ENCODE measurements around the gene RAB3C. TPM values are rescaled to one million over a fixed set of nuclear protein-coding genes. Genes with fewer than 3 reads are reported as not detected.

Gene RAB3C
- total and polyA plus RNA-seq, 12 donors = 0.09 to 22.0 (median 6.1) TPM

- WGBS, 4 donors = 97 to 99% (median 98%) methylated on average over 3 of the region's 3 CpGs
- no peaks in the 10 kb centered on the region for H3K36me3 ChIP-seq (replicated peaks in 1 of 2)
Measured at GRCh38 chr5:58710871-58711270, 128.0 kb downstream of the RAB3C start.

GRCh38 chr5:58711965-58712364 lies 129.1 kb downstream of the RAB3C start:
- H3K36me3 ChIP-seq (replicated peaks in 1 of 2) = no peaks in the 10 kb centered on the region
- DNase-seq = no peak
- H3K27ac ChIP-seq = no peak overlapping the region
- H3K4me3 ChIP-seq = no peak overlapping the region
- no peaks in the 10 kb centered on the region for H3K9me3 ChIP-seq (replicated peaks in 1 of 3)
- TF ChIP-seq CTCF (IDR thresholded peaks at IDR 0.05) (no peak), POLR2A (IDR thresholded peaks at IDR 0.05) (no peak)
- WGBS, 4 donors = 88 to 94% (median 91%) methylated on average over 5 of the region's 5 CpGs
- intact Hi-C loops (cut with DNase I) = no loop called here
- H3K27me3 ChIP-seq = no peaks in the 10 kb centered on the region
- peaks cover 0 to under 1% of the 10 kb centered on the region in 2 donors for H3K4me1 ChIP-seq (replicated peaks in 1 of 2)

More at GRCh38 chr5:58710871-58711270, 128.0 kb downstream of the RAB3C start:
- intact Hi-C loops (cut with DNase I) = no loop called here
- Histone ChIP-seq H3K9me3 (replicated peaks in 1 of 3) (no peaks in the 10 kb centered on the region), H3K27me3 (no peaks in the 10 kb centered on the region), H3K4me1 (replicated peaks in 1 of 2) (peaks cover 0 to 8% of the 10 kb centered on the region in 2 donors), H3K27ac (no peak overlapping the region), H3K4me3 (no peak overlapping the region)
- TF ChIP-seq CTCF (IDR thresholded peaks at IDR 0.05) (no peak), POLR2A (IDR thresholded peaks at IDR 0.05) (no peak)
- DNase-seq = no peak

- Histone ChIP-seq H3K36me3 (replicated peaks in 1 of 2) (no peaks in the 10 kb centered on the region), H3K4me3 (no peak overlapping the region), H3K27me3 (no peaks in the 10 kb centered on the region), H3K27ac (no peak overlapping the region), H3K9me3 (replicated peaks in 1 of 3) (no peaks in the 10 kb centered on the region), H3K4me1 (replicated peaks in 1 of 2) (no peaks in the 10 kb centered on the region)
- no peak for DNase-seq
- WGBS, 4 donors = 85 to 88% (median 86%) methylated on average over 1 of the region's 1 CpG
- intact Hi-C loops (cut with DNase I) = no loop called here
- TF ChIP-seq POLR2A (IDR thresholded peaks at IDR 0.05) = no peak
- no peak for TF ChIP-seq CTCF (IDR thresholded peaks at IDR 0.05)
Measured at GRCh38 chr5:58714046-58714445, 131.2 kb downstream of the RAB3C start.

- intact Hi-C loops (cut with DNase I) = no loop called here
- TF ChIP-seq CTCF (IDR thresholded peaks at IDR 0.05) (no peak), POLR2A (IDR thresholded peaks at IDR 0.05) (no peak)
- no peak overlapping the region for H3K4me3 ChIP-seq
Measured at GRCh38 chr5:58715997-58716656, 133.3 kb downstream of the RAB3C start.

More at GRCh38 chr5:58715997-58716656, 133.3 kb downstream of the RAB3C start:
- 84 to 93% (median 86%) methylated on average over 2 of the region's 2 CpGs for WGBS, 4 donors
- no peak for DNase-seq
- Histone ChIP-seq H3K36me3 (replicated peaks in 1 of 2) (no peaks in the 10 kb centered on the region), H3K27ac (no peak overlapping the region), H3K27me3 (no peaks in the 10 kb centered on the region), H3K4me1 (replicated peaks in 1 of 2) (no peaks in the 10 kb centered on the region), H3K9me3 (replicated peaks in 1 of 3) (no peaks in the 10 kb centered on the region)
